IPS-18c (cell line): ENCODE measurements around the gene MYH6.

Experiments used
- H3K4me3 ChIP-seq: 2 replicates; pipeline ENCODE4 v1.7.0; 2013; ENCODE audit warnings: low read depth, mild to moderate bottlenecking, low read length, moderate library complexity; ENCODE audit not compliant: insufficient read depth
- H3K9me3 ChIP-seq: one replicate; pipeline ENCODE4 v1.6.1; 2013; ENCODE audit warnings: mild to moderate bottlenecking, low read length, moderate library complexity; ENCODE audit not compliant: control insufficient read depth, insufficient read depth

The MYH6 gene

DNA sequence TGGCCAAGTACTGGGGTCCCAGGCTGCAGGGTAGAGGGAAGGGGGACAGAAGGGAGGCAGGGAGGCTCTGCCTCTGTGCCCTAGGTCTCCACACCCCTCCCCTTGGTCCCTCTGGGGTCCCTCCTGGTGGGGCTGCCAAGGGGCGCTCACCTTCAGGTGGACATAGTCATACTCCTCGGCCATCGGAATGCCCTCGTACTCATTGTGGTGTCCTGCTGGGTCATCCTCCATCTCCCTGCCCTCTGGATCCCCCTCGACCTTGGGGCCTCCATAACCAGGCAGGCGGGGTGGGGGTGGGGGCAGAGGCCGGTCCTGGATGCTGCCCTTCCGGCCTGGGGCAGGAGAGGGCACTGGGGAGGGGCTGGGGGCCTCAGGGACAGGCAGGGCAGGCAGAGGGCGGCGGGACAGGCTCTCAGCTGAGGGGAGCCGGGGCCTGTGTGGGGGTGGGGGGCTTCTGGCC lies 48.9 kb downstream of the MYH6 start:
- Histone ChIP-seq H3K4me3 (no peak overlapping the region), H3K9me3 (no peaks in the 10 kb centered on the region)

DNA sequence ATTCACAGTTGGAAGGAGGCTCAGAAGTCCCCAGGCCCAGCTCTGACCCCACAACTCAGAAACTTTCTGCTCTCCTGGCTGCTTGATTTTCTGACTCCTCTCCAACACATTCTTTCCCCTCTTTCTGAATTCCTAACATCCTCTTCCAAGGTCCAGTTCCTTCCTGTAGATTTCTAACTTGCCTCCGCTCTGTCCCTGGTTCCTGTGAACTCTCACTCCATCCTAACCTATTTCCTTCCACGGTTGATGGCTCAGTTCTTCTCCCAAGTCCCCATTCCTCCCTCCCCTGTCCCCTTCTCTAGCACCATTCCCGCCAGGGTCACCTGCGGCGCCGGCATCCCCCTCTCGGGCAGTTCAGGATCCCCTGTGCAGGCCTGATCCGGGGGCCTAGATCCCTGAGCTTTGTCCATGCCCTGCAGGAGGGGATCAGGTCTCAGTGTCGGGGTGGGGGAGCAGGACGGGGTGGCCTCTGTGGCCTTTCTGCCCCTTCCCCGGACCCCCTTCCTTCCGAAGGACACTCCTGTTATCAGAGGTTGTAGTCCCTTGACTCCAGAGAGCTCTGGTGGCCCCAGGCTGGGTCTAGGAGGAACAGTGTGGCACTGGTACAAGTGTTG lies 49.4 kb downstream of the MYH6 start:
- H3K4me3 ChIP-seq, result no peak overlapping the region
- no peaks in the 10 kb centered on the region for H3K9me3 ChIP-seq

DNA sequence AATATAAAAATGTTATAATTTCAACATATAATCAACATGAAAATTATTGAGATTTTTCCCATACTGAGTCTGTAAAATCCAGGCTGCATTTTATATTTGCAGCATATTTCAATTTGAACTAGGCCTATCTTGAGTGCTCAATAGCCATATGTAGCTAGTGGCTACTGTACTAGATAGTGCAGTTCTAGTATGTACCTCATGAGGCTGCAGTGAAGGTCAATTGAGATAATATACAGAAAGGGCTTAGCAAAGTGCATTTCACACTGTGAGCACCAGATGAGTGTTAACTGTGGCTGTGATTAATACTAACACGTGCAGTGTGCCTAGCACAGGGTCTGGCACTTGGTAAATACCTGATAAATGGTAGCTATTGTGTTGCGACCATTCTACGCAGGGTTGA lies 50.0 kb downstream of the MYH6 start:
- Histone ChIP-seq H3K9me3 (no peaks in the 10 kb centered on the region), H3K4me3 (no peak overlapping the region)

- no peaks in the 10 kb centered on the region for H3K9me3 ChIP-seq
Observed at GRCh38 chr14:23357261-23357660, 50.8 kb downstream of the MYH6 start.

DNA sequence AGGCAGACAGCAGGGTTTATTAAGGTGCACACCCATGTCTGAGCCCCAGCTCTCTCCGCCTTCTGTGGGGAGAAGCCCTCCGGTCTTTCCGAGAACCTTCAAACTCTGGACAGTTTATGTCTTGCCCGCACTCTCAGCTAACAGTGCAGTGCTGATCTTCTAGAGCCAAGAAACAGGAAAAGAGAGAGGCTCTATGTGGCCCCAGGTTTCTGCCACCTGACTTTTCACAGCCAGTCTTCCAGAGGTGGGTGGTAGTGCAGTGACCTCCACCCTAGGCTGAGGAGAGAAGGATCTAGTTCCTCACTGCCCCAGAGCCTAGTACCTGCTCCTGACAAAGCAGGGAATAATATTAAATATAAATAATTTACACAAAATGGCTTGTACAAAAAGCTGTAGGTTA lies 51.4 kb downstream of the MYH6 start:
- Histone ChIP-seq H3K9me3 (no peaks in the 10 kb centered on the region), H3K4me3 (no peak overlapping the region)

More at GRCh38 chr14:23357261-23357660, 50.8 kb downstream of the MYH6 start:
- H3K4me3 ChIP-seq, result no peak overlapping the region

- no peaks in the 10 kb centered on the region for H3K9me3 ChIP-seq
Observed at GRCh38 chr14:23355871-23356435, 52.1 kb downstream of the MYH6 start.

DNA sequence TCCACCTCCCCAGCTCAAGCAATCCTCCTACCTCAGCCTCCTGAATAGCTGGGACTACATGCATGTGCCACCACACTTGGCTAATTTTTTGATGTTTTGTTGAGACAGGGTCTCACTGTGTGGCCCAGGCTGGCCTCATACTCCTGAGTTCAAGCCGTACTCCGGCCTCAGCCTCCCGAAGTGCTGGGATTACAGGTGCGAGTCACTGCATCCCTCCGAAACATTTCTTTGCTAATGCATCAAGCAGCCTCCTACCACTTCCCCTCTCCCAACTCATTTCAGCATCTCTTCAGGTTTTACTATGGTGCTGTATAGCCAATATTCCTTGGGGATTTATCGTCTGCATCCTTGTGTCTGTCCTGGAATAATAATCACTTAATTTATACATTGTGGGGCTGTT lies 53.1 kb downstream of the MYH6 start:
- no peaks in the 10 kb centered on the region for H3K9me3 ChIP-seq

More at GRCh38 chr14:23355871-23356435, 52.1 kb downstream of the MYH6 start:
- H3K4me3 ChIP-seq, result no peak overlapping the region

GRCh38 chr14:23353433-23353780 lies 54.7 kb downstream of the MYH6 start:
- Histone ChIP-seq H3K4me3 (no peak overlapping the region), H3K9me3 (no peaks in the 10 kb centered on the region)

More for the DNA sequence above, 53.1 kb downstream of the MYH6 start:
- no peak overlapping the region for H3K4me3 ChIP-seq

GRCh38 chr14:23352506-23353432 lies 55.3 kb downstream of the MYH6 start, which contains the start of gene SLC22A17:
SLC22A17 (minus strand) TSS chr14:23352887.
- Histone ChIP-seq H3K4me3 (peak within 1 kb of the TSS; percentile 85), H3K9me3 (no peaks in the 10 kb centered on the region)

DNA sequence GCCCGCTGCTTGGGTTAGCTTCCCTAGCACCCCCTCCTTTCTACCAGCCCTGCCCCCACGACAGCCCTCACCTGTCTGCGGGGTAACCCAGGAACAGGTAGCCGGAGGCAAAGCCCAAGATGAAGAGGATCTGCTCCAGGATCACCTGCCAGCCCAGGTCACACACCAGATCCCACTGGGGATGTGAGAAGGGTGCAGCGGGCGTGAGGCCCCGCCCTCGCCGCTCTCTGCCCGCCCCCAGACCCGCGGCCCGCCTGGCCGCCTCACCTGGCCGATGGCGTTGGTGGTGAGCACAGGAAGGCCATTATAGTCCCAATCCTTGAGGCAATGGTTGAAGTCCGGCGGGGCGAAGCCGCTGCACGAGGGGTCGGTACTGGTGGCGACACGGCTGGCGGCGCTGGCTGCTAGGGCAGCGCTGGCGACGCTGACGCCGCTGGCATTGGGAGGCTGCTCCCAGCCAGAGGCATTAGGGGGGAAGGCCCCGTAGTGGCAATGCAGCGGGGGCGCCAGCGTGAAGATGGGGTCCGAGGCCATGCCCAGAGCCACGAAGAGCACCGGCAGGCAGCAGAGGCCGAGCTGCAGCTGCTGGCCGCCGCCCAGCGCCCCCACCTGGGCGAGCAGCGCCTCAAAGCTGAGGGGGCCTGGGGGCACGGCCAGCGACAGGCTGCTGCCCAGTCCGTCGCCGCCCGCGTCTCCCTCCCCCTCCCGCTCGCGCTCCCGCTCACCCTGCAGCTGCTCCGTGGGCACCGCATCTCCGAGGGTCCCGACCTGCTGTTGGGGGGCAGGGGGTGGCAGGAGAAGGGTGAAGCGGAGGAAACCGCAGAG lies 56.2 kb downstream of the MYH6 start:
- peak overlapping the region; percentile 85 for H3K4me3 ChIP-seq
- no peaks in the 10 kb centered on the region for H3K9me3 ChIP-seq

- no peaks in the 10 kb centered on the region for H3K9me3 ChIP-seq
- no peak overlapping the region for H3K4me3 ChIP-seq
Observed at GRCh38 chr14:23349156-23349845, 58.8 kb downstream of the MYH6 start.

DNA sequence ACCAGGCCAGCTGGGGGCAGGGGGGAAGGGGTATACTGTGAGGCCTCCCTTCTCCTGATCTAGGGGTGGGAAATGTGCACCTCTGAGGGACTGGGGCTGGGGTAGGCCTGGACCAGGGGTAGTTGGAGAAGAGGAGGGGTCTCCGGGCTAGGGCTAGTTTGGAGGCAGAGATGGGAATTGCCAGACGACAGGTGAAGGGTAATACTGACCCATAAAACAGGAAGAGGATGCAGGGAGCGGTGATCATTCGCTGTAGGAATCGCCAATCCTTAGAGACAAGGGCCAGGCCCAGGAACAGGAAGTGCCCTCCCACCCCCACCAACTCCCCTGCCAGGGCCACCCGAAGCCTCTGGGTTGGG lies 59.8 kb downstream of the MYH6 start:
- H3K9me3 ChIP-seq, result no peaks in the 10 kb centered on the region

GRCh38 chr14:23347406-23348296 lies 60.4 kb downstream of the MYH6 start:
- Histone ChIP-seq H3K9me3 (no peaks in the 10 kb centered on the region), H3K4me3 (no peak overlapping the region)

More for the DNA sequence above, 59.8 kb downstream of the MYH6 start:
- no peak overlapping the region for H3K4me3 ChIP-seq

- H3K4me3 ChIP-seq, result no peak overlapping the region
- no peaks in the 10 kb centered on the region for H3K9me3 ChIP-seq
Observed at GRCh38 chr14:23346693-23347405, 61.2 kb downstream of the MYH6 start.

- Histone ChIP-seq H3K4me3 (no peak overlapping the region), H3K9me3 (no peaks in the 10 kb centered on the region)
Observed at GRCh38 chr14:23345987-23346692, 61.9 kb downstream of the MYH6 start.
